DMS 273 (cell line): ENCODE data around the gene DNAJC25.
"Not testable (repeated sequence)": the region's sequence is repeated elsewhere in the genome, so short reads cannot be mapped to it uniquely, and the experiment has no call there.

ENCODE experiments used
- DNase-seq: peaks from one replicate; lab custom pipeline; 2025; ENCODE audit not compliant: unreplicated experiment; lab: John Stamatoyannopoulos, UW

The DNAJC25 gene

GRCh38 chr9:111631214-111631971, at the start of gene DNAJC25:
Gene DNAJC25, plus strand, starts transcription at chr9:111631334. Its CDS starts 74 bp downstream, at chr9:111631408.
- peak; percentile 99 for DNase-seq

- DNase-seq = no peak
These were observed 48.2 kb upstream of the DNAJC25 start for GRCh38 chr9:111582888-111583287.

- no peak for DNase-seq
These were observed 44.8 kb upstream of the DNAJC25 start for GRCh38 chr9:111586378-111586777.

GRCh38 chr9:111588846-111589245, 42.3 kb upstream of the DNAJC25 start:
- no peak for DNase-seq

GRCh38 chr9:111597852-111598732, 33.0 kb upstream of the DNAJC25 start:
- DNase-seq = peak; percentile 58

- DNase-seq = peak; percentile 54
These were observed 32.4 kb upstream of the DNAJC25 start for GRCh38 chr9:111598733-111599091.

- peak; percentile 86 for DNase-seq
These were observed 31.8 kb upstream of the DNAJC25 start, which contains the start of gene PTGR1 for GRCh38 chr9:111599092-111599954. Gene PTGR1, minus strand, starts transcription at chr9:111599647. Its CDS starts 2,225 bp downstream, at chr9:111597422.

- DNase-seq = no peak
These were observed 31.2 kb upstream of the DNAJC25 start for GRCh38 chr9:111599955-111600343.

- peak; percentile 13 for DNase-seq
These were observed 29.7 kb upstream of the DNAJC25 start for GRCh38 chr9:111601237-111602018.

- peak; percentile 18 for DNase-seq
These were observed 28.1 kb upstream of the DNAJC25 start for GRCh38 chr9:111603041-111603440.

GRCh38 chr9:111604054-111604615, 27.0 kb upstream of the DNAJC25 start:
- no peak for DNase-seq

GRCh38 chr9:111605041-111605559, 26.0 kb upstream of the DNAJC25 start:
- no peak for DNase-seq

- no peak for DNase-seq
These were observed 21.0 kb upstream of the DNAJC25 start for GRCh38 chr9:111610149-111610548.

- no peak for DNase-seq
These were observed 20.3 kb upstream of the DNAJC25 start for GRCh38 chr9:111610845-111611244.

- DNase-seq = peak; percentile 70
These were observed 17.6 kb upstream of the DNAJC25 start for GRCh38 chr9:111613436-111614040.

- no peak for DNase-seq
These were observed 15.2 kb upstream of the DNAJC25 start for GRCh38 chr9:111615928-111616327.

- not testable (repeated sequence) for DNase-seq
These were observed 13.8 kb upstream of the DNAJC25 start for GRCh38 chr9:111617349-111617748.

GRCh38 chr9:111621895-111622480, 9.1 kb upstream of the DNAJC25 start:
- peak; percentile 54 for DNase-seq

GRCh38 chr9:111622626-111623025, 8.5 kb upstream of the DNAJC25 start:
- no peak for DNase-seq
